Measurements from ENCODE around the gene KANK3.
"Not testable (repeated sequence)": the region's sequence is repeated elsewhere in the genome, so short reads cannot be mapped to it uniquely, and the experiment has no call there.

DNA sequence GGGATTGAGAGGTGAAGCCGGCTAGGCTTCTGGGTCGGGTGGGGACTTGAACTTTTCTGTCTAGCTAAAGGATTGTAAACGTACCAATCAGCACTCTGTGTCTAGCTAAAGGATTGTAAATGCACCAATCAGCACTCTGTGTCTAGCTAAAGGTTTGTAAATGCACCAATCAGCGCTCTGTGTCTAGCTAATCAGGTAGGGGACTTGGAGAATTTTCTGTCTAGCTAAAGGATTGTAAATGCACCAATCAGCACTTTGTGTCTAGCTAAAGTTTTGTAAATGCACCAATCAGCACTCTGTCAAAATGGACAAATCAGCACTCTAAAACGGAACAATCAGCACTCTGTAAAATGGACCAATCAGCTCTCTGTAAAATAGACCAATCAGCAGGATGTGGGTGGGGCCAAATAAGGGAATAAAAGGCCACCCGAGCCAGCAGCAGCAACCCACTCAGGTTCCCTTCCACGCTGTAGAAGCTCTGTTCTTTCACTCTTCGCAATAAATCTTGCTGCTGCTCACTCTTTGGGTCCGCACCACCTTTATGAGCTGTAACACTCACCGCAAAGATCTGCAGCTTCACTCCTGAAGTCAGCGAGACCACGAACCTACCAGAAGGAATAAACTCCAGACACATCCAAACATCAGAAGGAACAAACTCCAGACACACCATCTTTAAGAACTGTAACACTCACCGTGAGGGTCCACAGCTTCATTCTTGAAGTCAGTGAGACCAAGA lies 36.3 kb upstream of the KANK3 start:
- TF ChIP-seq, protein P1, sequence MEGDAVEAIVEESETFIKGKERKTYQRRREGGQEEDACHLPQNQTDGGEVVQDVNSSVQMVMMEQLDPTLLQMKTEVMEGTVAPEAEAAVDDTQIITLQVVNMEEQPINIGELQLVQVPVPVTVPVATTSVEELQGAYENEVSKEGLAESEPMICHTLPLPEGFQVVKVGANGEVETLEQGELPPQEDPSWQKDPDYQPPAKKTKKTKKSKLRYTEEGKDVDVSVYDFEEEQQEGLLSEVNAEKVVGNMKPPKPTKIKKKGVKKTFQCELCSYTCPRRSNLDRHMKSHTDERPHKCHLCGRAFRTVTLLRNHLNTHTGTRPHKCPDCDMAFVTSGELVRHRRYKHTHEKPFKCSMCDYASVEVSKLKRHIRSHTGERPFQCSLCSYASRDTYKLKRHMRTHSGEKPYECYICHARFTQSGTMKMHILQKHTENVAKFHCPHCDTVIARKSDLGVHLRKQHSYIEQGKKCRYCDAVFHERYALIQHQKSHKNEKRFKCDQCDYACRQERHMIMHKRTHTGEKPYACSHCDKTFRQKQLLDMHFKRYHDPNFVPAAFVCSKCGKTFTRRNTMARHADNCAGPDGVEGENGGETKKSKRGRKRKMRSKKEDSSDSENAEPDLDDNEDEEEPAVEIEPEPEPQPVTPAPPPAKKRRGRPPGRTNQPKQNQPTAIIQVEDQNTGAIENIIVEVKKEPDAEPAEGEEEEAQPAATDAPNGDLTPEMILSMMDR (IDR thresholded peaks at IDR 0.05) = not testable (repeated sequence)
- TF ChIP-seq POLR2A (IDR thresholded peaks at IDR 0.05) = not testable (repeated sequence)

Measured in Peyer's patch (tissue), 4 donors.